SU-DHL-6 (cell line): Measurements from ENCODE around the gene GCNA.

Experiments
- H2AFZ ChIP-seq: fragments of 200-600 bp; sonication (generic); 2 replicates; pipeline ENCODE4 v1.6.1; 2014; ENCODE audit warnings: low read depth, mild to moderate bottlenecking, moderate library complexity, mixed read lengths, antibody characterized with exemption, low read length; ENCODE audit not compliant: severe bottlenecking
- H3F3A ChIP-seq: fragments of 200-600 bp; shearing (Covaris generic); 2 replicates; pipeline ENCODE4 v1.6.0; 2016; ENCODE audit warnings: antibody characterized with exemption, mild to moderate bottlenecking; ENCODE audit not compliant: insufficient read depth
- H3K27ac ChIP-seq: fragments of 200-600 bp; sonication (generic); 2 replicates; pipeline ENCODE4 v1.5.1; 2016; ENCODE audit warnings: low read depth, mild to moderate bottlenecking, low read length, moderate library complexity, mixed read lengths
- H3K27me3 ChIP-seq: fragments of 200-600 bp; sonication (generic), shearing (Covaris generic); 2 replicates; pipeline ENCODE4 v1.6.0; 2014; ENCODE audit warnings: mild to moderate bottlenecking, low read length
- H3K36me3 ChIP-seq: fragments of 200-600 bp; sonication (generic); 2 replicates; pipeline ENCODE4 v1.6.1; 2014; ENCODE audit warnings: mild to moderate bottlenecking, low read length, mixed read lengths
- H3K4me2 ChIP-seq: fragments of 300-600, 200-600 bp; shearing (Covaris generic), sonication (generic); 2 replicates; pipeline ENCODE4 v1.6.0; 2014; ENCODE audit warnings: low read length, low read depth, mild to moderate bottlenecking; ENCODE audit not compliant: poor library complexity, severe bottlenecking
- H3K4me3 ChIP-seq: fragments of 200-600 bp; sonication (generic); 2 replicates; pipeline ENCODE4 v1.5.1; 2014; ENCODE audit warnings: antibody characterized with exemption, low read length, mild to moderate bottlenecking, mixed read lengths; ENCODE audit not compliant: insufficient read depth, poor library complexity, severe bottlenecking
- H3K79me2 ChIP-seq: fragments of 200-600 bp; sonication (generic); 2 replicates; pipeline ENCODE4 v1.6.1; 2014; ENCODE audit warnings: mild to moderate bottlenecking, low read length, moderate library complexity; ENCODE audit not compliant: insufficient read depth
- H3K9ac ChIP-seq: fragments of 200-600 bp; sonication (generic); 2 replicates; pipeline ENCODE4 v1.7.0; 2014; ENCODE audit warnings: mild to moderate bottlenecking, low read length
- H3K9me2 ChIP-seq: fragments of 200-600 bp; sonication (generic); replicated peaks from 2 replicates; pipeline ENCODE4 v1.6.1; 2014; ENCODE audit warnings: low read length; ENCODE audit not compliant: insufficient read depth
- H3K9me3 ChIP-seq: fragments of 200-600 bp; sonication (generic); 2 replicates; pipeline ENCODE4 v1.6.1; 2014; ENCODE audit warnings: low read length, mixed read lengths; ENCODE audit not compliant: insufficient read depth
- H4K20me1 ChIP-seq: fragments of 200-600 bp; sonication (generic); 2 replicates; pipeline ENCODE4 v1.6.1; 2014; ENCODE audit warnings: low read depth, mild to moderate bottlenecking, antibody characterized with exemption, low read length, moderate library complexity, mixed read lengths
- EZH2phosphoT487 ChIP-seq: fragments of 200-600 bp; sonication (generic), shearing (Covaris generic); conservative IDR thresholded peaks from 2 replicates; pipeline ENCODE4 v1.6.1; 2018; ENCODE audit warnings: mild to moderate bottlenecking, antibody characterized with exemption, low read length, moderate library complexity, mixed read lengths
- TF ChIP-seq, protein P1 (sequence below): fragments of 200-600 bp; sonication (generic); IDR thresholded peaks from one replicate; pipeline ENCODE4 v1.5.1; 2017; ENCODE audit warnings: antibody characterized with exemption, mild to moderate bottlenecking, low read length, moderate library complexity; ENCODE audit not compliant: insufficient read depth, poor library complexity, severe bottlenecking

GCNA gene

DNA sequence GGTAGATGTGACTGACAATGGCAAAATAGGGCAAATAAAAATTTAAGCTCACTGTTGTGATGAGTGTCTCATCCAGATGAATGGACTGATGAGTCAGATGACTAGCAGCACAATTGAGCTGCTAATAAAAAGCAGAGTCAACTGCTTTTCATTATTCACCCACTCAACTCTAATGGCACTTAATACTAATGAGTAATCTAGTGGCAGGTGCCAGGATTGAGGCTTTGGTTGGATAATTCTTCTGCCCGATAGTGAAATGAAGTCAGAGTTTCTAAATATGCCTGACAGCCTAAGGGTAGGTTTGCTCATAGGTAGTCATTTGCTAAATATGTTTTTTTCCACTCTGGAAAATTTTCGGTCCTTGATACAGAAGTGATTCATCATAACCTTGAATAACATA, 34.9 kb upstream of the GCNA start:
- Histone ChIP-seq H3K4me2 (no peak overlapping the region), H3K4me3 (no peak overlapping the region), H3F3A (peaks cover 9% of the 10 kb centered on the region; the same call in 1 of the 2 replicates), H3K9ac (no peak overlapping the region), H3K9me3 (no peaks in the 10 kb centered on the region), H4K20me1 (peaks cover 15% of the 10 kb centered on the region; the same call in 1 of the 2 replicates), H2AFZ (no peak overlapping the region), H3K79me2 (peaks cover 82% of the 10 kb centered on the region), H3K36me3 (peaks cover 20% of the 10 kb centered on the region; the same call in 1 of the 2 replicates), H3K27ac (no peak overlapping the region), H3K9me2 (no peaks in the 10 kb centered on the region), H3K27me3 (no peaks in the 10 kb centered on the region)
- TF ChIP-seq EZH2phosphoT487, result no peak
- TF ChIP-seq, protein P1, sequence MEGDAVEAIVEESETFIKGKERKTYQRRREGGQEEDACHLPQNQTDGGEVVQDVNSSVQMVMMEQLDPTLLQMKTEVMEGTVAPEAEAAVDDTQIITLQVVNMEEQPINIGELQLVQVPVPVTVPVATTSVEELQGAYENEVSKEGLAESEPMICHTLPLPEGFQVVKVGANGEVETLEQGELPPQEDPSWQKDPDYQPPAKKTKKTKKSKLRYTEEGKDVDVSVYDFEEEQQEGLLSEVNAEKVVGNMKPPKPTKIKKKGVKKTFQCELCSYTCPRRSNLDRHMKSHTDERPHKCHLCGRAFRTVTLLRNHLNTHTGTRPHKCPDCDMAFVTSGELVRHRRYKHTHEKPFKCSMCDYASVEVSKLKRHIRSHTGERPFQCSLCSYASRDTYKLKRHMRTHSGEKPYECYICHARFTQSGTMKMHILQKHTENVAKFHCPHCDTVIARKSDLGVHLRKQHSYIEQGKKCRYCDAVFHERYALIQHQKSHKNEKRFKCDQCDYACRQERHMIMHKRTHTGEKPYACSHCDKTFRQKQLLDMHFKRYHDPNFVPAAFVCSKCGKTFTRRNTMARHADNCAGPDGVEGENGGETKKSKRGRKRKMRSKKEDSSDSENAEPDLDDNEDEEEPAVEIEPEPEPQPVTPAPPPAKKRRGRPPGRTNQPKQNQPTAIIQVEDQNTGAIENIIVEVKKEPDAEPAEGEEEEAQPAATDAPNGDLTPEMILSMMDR, result no peak

DNA sequence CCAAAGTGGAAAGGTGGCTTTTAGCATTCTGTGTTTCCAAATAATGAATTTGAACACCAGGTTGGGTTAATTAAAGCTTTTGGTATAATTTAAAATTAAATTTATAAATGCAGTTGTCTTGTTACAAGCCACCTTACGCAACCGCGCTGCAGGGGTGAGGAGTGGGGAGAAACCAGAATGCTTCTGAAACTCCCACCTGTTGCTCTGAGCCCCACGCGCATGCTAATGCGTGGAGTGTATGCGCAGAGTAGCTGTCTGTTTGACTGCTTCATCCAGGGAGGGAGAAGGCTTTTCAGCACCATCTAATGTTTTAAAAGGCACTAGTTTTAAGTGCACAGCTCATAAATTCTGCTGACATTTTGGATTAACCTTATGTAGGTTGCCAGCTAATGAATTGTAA, 32.9 kb upstream of the GCNA start:
- Histone ChIP-seq H3K79me2 (peaks cover 62% of the 10 kb centered on the region), H3K9me2 (no peaks in the 10 kb centered on the region), H3K27me3 (no peaks in the 10 kb centered on the region), H3K9ac (no peak overlapping the region), H3F3A (peaks cover 8% of the 10 kb centered on the region; the same call in 1 of the 2 replicates), H3K9me3 (no peaks in the 10 kb centered on the region), H2AFZ (no peak overlapping the region), H3K27ac (no peak overlapping the region), H4K20me1 (peaks cover 10% of the 10 kb centered on the region; the same call in 1 of the 2 replicates), H3K36me3 (peaks cover 18% of the 10 kb centered on the region; the same call in 1 of the 2 replicates), H3K4me3 (no peak overlapping the region), H3K4me2 (no peak overlapping the region)
- no peak for TF ChIP-seq EZH2phosphoT487
- TF ChIP-seq, protein P1, result no peak

DNA sequence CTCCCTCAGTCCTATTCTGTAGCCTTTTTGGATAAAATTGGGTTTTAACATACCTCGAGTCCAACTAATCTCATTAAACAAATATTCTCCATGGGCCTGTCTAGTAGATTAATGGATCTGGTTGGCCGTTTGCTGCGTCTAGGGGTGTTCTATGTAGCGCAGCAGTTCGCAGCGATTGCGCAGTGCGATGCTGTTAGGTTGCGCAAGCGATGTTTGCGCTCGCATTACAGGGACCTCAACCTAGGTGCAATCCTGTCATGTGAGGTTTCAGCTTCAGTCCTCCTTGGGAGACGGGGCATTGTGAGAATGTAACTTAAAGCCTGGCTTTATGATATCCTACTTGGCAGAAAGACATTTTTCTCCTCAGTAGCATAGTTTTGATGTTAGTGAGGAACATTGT, 31.4 kb upstream of the GCNA start:
- no peak overlapping the region for H3K4me2 ChIP-seq
- peaks cover 47% of the 10 kb centered on the region for H3K79me2 ChIP-seq
- H3K9me3 ChIP-seq, result no peaks in the 10 kb centered on the region
- H3K27me3 ChIP-seq, result no peaks in the 10 kb centered on the region
- H3F3A ChIP-seq, result peaks cover 3% of the 10 kb centered on the region; the same call in 1 of the 2 replicates
- no peak for TF ChIP-seq EZH2phosphoT487
- TF ChIP-seq, protein P1, result no peak
- H3K27ac ChIP-seq, result no peak overlapping the region
- no peak overlapping the region for H3K9ac ChIP-seq
- no peaks in the 10 kb centered on the region for H3K9me2 ChIP-seq
- peaks cover 18% of the 10 kb centered on the region; the same call in 1 of the 2 replicates for H3K36me3 ChIP-seq
- H2AFZ ChIP-seq, result no peak overlapping the region
- peaks cover 3% of the 10 kb centered on the region; the same call in 1 of the 2 replicates for H4K20me1 ChIP-seq
- no peak overlapping the region for H3K4me3 ChIP-seq
